Medulla oblongata (tissue), 1 donor: Measurements from ENCODE around the gene PTH2.
"Not testable (repeated sequence)": the region's sequence is repeated elsewhere in the genome, so short reads cannot be mapped to it uniquely, and the experiment has no call there.

Source experiments
- DNase-seq: peaks from one replicate; pipeline ENCODE4 v3.0.0-alpha.2; 2015; ENCODE audit errors: extremely low spot score

PTH2 gene

GRCh38 chr19:49382639-49383038, 40.6 kb downstream of the PTH2 start:
- DNase-seq, result no peak

DNA sequence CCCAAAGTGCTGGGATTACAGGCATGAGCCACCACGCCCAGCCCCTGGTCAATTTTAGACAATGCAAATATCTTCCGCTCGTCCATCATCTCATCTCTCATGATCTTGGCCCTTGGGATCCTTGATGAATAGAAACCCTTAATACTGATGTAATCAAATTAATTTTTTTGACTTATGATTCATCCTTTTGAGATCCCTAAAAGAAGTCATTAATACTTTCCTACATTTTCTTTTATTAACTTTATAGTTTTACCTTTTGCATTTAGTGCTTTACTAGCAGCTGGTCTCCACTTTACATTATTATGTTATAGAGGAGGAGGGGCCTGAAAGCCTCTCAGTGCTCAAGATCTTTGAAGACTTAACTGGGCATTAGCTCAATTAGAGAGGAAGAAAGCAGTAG, 42.9 kb downstream of the PTH2 start:
- DNase-seq, result no peak

- DNase-seq, result no peak
Observed at GRCh38 chr19:49378512-49378911, 44.7 kb downstream of the PTH2 start.

- DNase-seq, result no peak
Observed at GRCh38 chr19:49374665-49375434, 48.4 kb downstream of the PTH2 start.

DNA sequence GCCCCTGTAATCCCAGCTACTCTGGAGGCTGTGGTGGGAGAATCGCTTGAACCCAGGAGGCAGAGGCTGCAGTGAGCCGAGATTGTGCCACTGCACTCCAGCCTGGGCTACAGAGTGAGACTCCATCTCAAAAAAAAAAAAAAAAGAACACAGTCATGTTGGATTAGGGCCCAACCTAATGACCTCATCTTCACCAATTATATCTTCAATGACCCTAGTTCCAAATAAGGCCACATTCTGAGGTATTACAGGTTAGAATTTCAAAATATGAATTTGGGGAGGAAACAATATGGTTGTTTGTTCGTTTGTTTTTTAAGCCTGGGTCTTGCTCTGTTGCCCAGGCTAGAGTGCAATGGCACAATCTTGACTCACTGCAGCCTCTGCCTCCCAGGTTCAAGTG, 50.1 kb downstream of the PTH2 start:
- DNase-seq, result not testable (repeated sequence)
